ENCODE measurements around the gene IQCE. TPM values are rescaled to one million over a fixed set of nuclear protein-coding genes. Genes with fewer than 3 reads are reported as not detected.
"Not testable (repeated sequence)": the region's sequence is repeated elsewhere in the genome, so short reads cannot be mapped to it uniquely, and the experiment has no call there.

IQCE gene
- polyA plus RNA-seq, 5 donors, result 16.8 to 21.0 (median 17.0) TPM

GRCh38 chr7:2553108-2553507 lies 5.7 kb upstream of the IQCE start:
- no peak for DNase-seq

GRCh38 chr7:2553831-2554581 lies 4.8 kb upstream of the IQCE start:
- DNase-seq, result no peak

- no peak for DNase-seq
Observed at GRCh38 chr7:2554661-2555111, 4.1 kb upstream of the IQCE start.

GRCh38 chr7:2555121-2556052 lies 3.4 kb upstream of the IQCE start, which contains the start of gene BRAT1:
Gene BRAT1 (minus strand): TSS chr7:2555524. CDS start chr7:2554431, 1,093 bp downstream.
- DNase-seq, result peak; percentile 90

- no peak for DNase-seq
Observed at GRCh38 chr7:2559283-2559950, 638 bp downstream of the IQCE start.

- DNase-seq, result not testable (repeated sequence)
Observed at GRCh38 chr7:2563955-2564354, 5.2 kb downstream of the IQCE start.

- DNase-seq, result no peak
Observed at GRCh38 chr7:2564970-2565540, 6.3 kb downstream of the IQCE start.

GRCh38 chr7:2566348-2566889 lies 7.6 kb downstream of the IQCE start:
- no peak for DNase-seq

- no peak for DNase-seq
Observed at GRCh38 chr7:2566890-2567678, 8.3 kb downstream of the IQCE start.

- peak in 1 of 2 donors; percentile 32 for DNase-seq
Observed at GRCh38 chr7:2567679-2568278, 9.0 kb downstream of the IQCE start.

- DNase-seq, result no peak
Observed at GRCh38 chr7:2568521-2569223, 9.9 kb downstream of the IQCE start.

GRCh38 chr7:2569421-2569820 lies 10.6 kb downstream of the IQCE start:
- no peak for DNase-seq

- DNase-seq, result no peak
Observed at GRCh38 chr7:2570021-2570420, 11.2 kb downstream of the IQCE start.

GRCh38 chr7:2571409-2571808 lies 12.6 kb downstream of the IQCE start:
- no peak for DNase-seq

- no peak for DNase-seq
Observed at GRCh38 chr7:2572101-2572842, 13.5 kb downstream of the IQCE start.

GRCh38 chr7:2573761-2574160 lies 15.0 kb downstream of the IQCE start:
- DNase-seq, result no peak

- no peak for DNase-seq
Observed at GRCh38 chr7:2575046-2575732, 16.4 kb downstream of the IQCE start.

GRCh38 chr7:2575733-2576340 lies 17.1 kb downstream of the IQCE start:
- DNase-seq, result no peak
